ENCODE results near the gene S100P. TPM values are rescaled to one million over a fixed set of nuclear protein-coding genes. Genes with fewer than 3 reads are reported as not detected.

The S100P gene
- polyA plus RNA-seq, 3 donors from 2014 or later = 1.5 TPM; not detected in 2

GRCh38 chr4:6742507-6742906 lies 48.8 kb downstream of the S100P start:
- Mint-ChIP-seq H3K27ac (no peak overlapping the region), H3K27me3 (ENCODE audit: low read depth in 3 of 3) (peaks cover 0 to 2% (median 0%) of the 10 kb centered on the region in 3 donors), H3K36me3 (no peaks in the 10 kb centered on the region), H3K4me3 (no peak overlapping the region), H3K4me1 (no peaks in the 10 kb centered on the region), H3K9me3 (no peaks in the 10 kb centered on the region)
- DNase-seq = no peak

- DNase-seq = no peak
- Mint-ChIP-seq H3K4me1 (no peaks in the 10 kb centered on the region), H3K9me3 (no peaks in the 10 kb centered on the region), H3K36me3 (no peaks in the 10 kb centered on the region), H3K4me3 (no peak overlapping the region), H3K27me3 (ENCODE audit: low read depth in 3 of 3) (peaks cover 0 to 2% (median 0%) of the 10 kb centered on the region in 3 donors), H3K27ac (no peak overlapping the region)
Measured at GRCh38 chr4:6742989-6743388, 49.3 kb downstream of the S100P start.

Other genes with a start within 250 kb of the S100P start
- not detected for gene PPP2R2C, start 221.3 kb upstream of the S100P start, polyA plus RNA-seq
- gene MAN2B2, start 118.7 kb upstream of the S100P start, polyA plus RNA-seq = 10 to 100 TPM; 12.9 to 34.9 (median 15.3) TPM
- 100 to 1,000 TPM; 143 to 174 (median 161) TPM for gene MRFAP1, start 53.2 kb upstream of the S100P start, polyA plus RNA-seq
- gene MRFAP1L1, start 16.0 kb downstream of the S100P start, polyA plus RNA-seq = 100 to 1,000 TPM in 2 of 3 donors, 10 to 100 TPM in 1; 81.3 to 159 (median 139) TPM
- gene BLOC1S4, start 22.3 kb downstream of the S100P start, polyA plus RNA-seq = 10 to 100 TPM; 53.5 to 65.8 (median 54.2) TPM
- gene KIAA0232, start 88.8 kb downstream of the S100P start, polyA plus RNA-seq = 10 to 100 TPM in 1 of 3 donors, 1 to 10 TPM in 2; 3.7 to 21.6 (median 5.9) TPM
- gene TBC1D14, start 215.9 kb downstream of the S100P start, polyA plus RNA-seq = 10 to 100 TPM; 25.6 to 39.8 (median 26.6) TPM

Data from immature natural killer cell (primary cell).